GM12873 (cell line): ENCODE measurements around the gene CHST4.

Experiments used
- TF ChIP-seq, protein P1 (sequence below): IDR thresholded peaks from 2 replicates; pipeline ENCODE4 v1.5.1; 2012; ENCODE audit warnings: low read depth, mild to moderate bottlenecking, moderate library complexity, low read length, control low read depth; ENCODE audit not compliant: insufficient read depth; ENCODE audit errors: missing control alignments

CHST4 gene

DNA sequence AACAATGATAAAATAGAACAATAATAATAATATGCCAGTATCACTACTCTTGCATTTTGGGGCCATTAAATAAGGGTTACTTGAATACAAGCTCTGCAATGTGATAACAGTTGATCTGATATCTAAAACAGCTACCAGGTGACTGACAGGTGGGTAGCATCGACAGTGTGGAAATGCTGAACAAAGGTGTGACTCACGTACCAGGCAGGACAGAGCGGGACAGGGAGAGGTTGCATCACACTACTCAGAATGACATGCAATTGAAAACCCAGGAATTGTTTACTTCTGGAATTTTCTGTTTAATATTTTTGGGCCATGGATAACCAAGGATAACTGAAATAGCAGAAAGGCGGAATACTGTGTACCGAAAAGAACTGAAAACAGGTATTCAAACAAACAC, 21.3 kb upstream of the CHST4 start:
- TF ChIP-seq, protein P1, sequence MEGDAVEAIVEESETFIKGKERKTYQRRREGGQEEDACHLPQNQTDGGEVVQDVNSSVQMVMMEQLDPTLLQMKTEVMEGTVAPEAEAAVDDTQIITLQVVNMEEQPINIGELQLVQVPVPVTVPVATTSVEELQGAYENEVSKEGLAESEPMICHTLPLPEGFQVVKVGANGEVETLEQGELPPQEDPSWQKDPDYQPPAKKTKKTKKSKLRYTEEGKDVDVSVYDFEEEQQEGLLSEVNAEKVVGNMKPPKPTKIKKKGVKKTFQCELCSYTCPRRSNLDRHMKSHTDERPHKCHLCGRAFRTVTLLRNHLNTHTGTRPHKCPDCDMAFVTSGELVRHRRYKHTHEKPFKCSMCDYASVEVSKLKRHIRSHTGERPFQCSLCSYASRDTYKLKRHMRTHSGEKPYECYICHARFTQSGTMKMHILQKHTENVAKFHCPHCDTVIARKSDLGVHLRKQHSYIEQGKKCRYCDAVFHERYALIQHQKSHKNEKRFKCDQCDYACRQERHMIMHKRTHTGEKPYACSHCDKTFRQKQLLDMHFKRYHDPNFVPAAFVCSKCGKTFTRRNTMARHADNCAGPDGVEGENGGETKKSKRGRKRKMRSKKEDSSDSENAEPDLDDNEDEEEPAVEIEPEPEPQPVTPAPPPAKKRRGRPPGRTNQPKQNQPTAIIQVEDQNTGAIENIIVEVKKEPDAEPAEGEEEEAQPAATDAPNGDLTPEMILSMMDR: no peak

DNA sequence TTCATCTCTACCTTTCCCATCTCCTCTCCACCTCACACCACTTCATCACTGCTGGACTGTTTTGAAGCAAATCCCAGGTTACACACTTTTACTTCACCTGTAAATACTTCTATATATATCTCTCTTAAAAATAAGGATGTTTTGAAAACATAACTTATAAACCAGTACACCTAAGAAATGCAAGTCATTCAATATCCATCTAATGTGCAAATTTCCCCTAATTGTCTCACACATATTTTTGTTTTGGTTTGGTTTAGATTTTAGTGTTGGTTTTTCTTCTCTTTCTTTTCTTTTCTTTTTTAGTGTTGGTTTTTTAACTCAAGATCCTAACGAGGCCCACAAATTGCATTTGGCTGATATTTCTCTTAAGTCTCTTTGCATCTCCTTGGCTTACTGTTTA, 19.2 kb upstream of the CHST4 start:
- TF ChIP-seq, protein P1: no peak

DNA sequence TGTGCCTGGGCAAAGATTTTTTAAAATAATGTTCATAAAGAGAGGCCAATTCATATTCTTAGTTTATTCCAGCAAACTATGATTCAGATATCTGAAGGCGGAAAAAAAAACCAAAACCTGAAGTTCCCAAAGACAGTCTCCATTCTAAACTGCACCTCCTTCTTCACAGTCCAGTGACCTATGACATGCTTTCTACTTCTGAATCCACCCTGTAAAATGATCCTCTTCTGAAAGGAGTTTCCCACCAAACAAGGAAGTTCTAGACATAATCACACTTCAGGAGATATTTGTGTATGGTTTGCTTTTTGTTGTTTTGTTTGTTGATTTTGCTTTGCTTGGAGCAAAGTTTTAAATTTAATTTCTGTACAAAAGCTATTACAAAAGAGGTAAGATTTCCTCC, 12.9 kb upstream of the CHST4 start:
- TF ChIP-seq, protein P1: no peak

GRCh38 chr16:71514476-71514875, 11.8 kb upstream of the CHST4 start:
- TF ChIP-seq, protein P1: no peak

DNA sequence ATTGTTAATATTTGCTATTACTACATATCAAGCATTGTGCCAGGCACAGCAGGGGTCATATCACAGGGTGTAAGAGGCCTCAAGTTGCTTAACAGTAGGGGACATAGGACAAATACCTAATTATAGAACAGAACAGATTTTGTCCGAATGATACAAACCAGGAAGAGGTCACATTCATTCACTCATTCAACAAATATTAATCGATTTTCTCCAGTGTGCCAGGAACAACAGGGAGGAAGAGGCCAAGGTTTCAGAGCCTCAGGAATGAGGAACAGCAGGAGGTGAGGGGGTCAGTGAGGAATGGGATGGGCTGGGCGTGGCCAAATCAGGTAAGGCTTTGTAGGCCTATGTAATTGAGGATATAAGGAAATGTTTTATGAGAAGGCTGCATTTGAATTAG, 11.2 kb upstream of the CHST4 start:
- TF ChIP-seq, protein P1: no peak

GRCh38 chr16:71520550-71520949, 5.7 kb upstream of the CHST4 start:
- TF ChIP-seq, protein P1: no peak

DNA sequence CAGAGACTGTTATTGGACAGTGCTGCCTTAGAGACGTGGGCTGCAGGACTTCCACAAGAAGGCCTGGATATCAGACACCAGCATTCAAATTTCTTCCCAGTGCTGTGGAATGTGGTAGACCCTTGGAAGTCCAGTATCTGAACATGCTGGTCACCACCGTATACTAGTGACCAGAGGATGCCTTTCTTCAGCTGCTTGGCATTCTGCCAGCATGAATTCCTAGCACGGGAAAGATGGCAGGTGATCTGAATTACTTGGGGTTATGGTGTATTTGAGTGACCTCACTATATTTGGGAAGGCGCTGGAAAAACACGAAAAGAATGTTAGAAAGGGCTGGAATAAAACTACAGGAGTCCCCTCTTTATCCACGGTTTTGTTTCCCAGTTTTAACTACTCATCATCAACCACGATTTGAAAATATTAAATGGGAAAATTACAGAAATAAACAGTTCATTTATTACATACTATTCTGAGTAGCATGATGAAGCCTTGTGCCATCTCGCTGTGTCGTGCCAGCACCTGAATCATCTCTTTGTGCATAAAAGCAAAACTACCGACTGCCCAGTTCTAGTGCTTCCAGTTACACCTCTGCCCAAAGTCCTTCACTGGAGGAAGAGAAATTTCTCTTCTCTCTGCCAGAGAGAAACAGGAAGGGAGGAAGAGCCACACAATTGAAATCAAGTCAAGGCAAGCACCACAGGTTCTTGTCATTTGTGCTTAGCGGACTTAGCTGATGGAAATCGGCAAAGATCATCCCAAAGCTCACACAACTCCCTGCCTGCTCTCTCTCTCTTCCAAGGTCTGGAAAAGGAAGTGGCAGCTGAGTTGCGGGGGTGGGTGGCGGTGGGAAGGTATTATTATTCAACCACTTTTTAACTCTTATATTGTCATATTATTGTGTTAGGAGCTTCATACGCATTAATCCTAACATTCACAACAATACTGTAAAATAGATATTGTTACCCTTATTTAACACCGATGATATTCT, 1.4 kb upstream of the CHST4 start:
- TF ChIP-seq, protein P1: no peak
